ENCODE results near the gene USP32.

Gene USP32

DNA sequence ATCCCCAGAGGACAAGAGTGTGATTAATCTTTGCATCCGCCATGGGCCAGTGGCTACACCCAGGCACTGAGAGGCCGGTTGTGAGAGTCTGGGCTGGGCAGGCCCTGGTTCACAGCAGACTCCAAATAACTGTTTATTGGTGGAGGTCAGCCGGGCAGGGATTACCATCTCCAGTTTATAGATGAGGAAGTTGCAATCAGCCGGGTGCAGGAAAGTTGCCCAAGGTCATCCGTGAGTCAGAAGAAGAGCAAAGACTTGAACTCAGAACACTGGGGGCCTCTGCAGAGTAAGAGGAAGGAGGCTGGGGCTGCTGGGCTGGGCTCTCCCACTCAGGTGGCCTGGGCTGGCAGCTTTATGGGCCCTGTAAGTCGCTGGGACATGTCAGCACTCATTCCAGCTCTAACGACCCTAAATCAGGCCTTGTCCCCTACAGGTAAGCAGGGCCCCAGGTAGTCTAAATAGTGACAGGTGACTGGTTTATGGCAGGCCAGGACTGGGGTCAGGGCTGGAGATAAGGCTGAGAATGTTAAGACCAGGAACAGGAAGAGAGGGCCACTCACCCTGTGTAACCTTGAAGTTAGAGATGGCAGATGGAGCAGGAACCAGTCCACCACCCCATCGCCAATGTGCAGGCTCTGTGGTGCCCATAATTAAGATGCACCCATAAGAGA lies 244.2 kb downstream of the USP32 start:
- no peak for DNase-seq

GRCh38 chr17:60146206-60146605 lies 245.7 kb downstream of the USP32 start:
- no peak for DNase-seq

GRCh38 chr17:60145006-60145935 lies 246.7 kb downstream of the USP32 start:
- DNase-seq: no peak

DNA sequence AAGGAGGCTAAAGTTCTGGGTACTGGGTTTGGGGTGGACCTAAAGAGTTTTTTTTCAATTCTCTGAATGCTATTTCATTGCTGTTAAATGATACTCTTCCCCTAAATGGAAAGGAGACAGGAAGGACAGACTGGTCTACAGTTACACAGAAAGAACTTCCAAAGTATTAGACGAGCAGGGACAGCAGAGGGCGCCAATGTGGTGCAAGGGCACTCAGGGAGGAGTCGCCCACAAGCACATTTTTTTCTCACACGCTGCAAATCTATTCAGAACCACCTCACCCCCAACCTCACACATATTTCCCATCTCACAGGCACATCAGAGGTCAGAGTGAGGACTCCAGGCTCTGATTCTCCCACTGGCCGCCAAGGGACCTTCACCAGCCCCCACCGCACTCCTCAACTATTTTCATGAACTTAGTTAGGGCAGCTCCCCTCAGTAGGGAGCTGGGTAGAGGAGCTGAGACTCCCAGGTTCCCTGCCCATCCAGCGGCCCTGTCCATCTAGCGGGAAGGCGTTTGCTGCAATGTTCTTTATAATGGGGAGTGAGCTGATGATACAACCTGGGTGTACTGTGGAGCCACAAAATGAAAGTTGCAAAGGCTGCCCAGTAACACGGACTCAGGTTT lies 248.9 kb downstream of the USP32 start:
- peak; percentile 92 for DNase-seq

DNA sequence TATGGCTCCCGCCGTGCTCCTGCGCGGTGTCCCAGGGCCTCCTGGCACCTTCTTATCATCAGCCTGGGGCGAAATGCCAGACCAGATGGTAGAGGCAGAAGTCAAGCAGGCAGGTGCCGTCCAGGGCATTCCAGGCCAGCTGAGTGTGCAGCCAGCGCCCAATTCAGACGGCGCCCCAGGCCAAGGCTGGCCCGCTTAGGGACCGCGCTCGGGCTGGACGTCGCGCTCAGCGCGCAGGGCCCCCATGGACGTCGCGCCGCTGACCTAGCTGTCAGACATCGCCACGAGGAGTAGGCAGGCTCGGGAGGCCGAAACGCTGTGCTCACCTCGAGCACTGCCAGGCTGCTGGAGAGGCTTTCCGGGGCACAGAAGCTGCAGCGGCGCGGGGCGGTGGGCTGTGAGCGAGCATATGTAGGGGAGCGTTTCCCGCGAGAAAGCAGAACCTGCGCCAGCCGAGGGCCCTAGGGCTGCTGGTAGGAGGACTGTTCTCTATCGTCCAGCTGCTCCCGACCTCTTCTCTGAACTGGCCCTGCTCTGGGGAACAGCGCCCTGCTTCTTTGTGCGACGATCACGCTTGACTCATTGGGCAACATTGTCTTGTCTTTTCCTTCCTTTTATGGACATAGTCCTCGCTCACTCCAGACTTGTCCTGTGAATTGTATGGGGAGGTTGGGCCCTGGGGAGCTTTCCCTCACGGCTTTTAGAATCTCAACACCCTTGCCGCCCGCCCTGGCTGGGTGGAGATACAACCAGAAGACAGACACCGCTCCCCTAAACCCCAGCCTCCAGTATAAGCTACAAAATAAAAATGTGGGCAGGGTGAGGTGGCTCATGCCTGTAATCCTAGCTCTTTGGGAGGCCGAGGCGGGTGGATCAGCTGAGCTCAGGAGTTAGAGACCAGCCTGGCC lies 250.6 kb downstream of the USP32 start:
- DNase-seq: peak; percentile 54

DNA sequence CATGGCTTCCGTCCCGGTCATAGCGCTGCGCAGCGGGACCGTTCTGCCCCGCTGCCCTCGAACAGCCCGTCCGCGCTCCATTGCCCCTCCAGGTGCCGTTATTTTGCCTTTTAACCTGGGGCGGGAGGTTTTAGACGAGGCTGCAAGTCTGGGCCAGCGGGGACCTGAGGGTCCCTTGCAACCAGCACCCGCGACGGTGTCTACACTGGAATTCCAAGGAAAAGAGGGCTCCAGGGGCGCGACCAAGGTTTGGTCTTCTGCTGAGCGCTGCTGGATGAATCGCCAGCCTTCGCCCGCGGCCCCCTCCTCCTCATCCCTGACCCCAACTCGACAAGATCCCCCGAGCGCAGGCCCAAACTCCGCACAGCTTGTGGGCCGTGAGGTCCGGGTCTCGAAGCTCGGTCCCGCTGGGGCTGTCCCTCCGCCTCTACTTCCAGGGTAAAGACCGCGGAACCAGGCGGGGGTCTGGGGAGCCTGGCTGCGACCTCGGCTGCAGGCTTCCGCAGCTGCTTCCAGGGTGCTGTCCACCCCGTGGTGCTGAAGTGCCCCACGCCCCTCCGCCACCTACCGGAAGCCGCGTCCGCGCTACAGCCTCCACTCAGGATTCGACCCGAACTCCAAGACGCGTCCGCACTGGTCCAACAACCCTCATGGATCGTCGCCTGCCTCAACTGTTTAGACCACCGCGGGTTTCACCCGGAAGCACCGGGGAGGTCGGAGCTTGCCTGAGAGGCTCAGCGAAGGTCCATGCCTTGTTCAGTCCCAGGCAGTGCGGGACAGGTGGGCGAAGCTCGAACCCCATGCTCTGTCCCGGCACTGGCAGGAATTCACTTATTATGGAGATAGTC lies 252.3 kb downstream of the USP32 start:
- peak; percentile 61 for DNase-seq

DNA sequence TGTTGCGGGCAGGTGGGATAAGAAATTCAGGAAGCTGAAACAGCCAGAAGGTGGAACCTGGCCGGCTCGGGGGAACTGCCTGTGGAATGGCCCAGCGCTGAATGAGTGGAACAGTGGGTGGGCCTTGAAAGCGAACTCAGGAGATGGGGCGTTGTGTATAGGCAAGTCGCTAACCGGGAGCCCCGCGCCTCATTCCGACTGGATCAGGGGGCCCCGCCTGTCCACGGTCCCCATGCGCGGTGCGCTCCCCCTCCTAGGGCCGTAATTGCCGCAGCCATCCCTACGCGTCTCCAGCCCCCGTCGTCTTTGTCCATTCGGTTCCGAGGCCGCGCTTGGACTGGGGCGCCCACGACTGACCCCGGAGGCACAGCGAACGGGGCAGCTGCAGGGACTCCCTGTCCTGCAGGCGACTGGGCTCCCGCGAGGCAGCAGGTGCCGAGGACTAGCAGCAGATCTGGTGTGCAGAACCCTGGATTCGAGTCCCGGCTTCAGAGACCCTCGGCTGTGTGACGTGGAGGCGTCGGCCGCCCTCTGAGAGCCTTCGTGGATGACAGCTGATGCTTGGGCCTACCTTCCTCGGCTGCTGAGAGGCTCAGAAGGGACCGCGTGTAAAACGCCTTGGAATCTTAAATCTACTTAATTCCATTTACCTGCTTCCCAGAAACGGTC lies 253.0 kb downstream of the USP32 start:
- no peak for DNase-seq

DNA sequence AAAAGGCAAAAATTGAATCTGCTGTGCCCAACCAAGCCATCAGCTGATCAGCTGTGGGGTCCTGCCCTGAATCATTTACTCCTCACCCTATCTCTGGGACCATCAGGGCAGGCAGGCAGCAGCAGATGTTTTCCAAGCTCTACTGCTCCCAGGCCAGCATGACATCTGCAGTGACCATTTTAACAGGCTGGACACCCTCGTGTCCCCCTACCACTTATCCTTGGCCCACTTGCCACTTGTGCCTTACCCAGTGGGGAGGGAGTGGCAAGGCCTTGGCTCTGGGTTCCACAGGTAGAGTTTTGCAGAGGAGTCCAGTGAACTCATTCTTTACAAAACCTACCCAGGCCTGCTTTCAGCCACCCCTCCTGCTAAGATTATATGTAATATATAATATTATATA lies 254.2 kb downstream of the USP32 start:
- no peak for DNase-seq

DNA sequence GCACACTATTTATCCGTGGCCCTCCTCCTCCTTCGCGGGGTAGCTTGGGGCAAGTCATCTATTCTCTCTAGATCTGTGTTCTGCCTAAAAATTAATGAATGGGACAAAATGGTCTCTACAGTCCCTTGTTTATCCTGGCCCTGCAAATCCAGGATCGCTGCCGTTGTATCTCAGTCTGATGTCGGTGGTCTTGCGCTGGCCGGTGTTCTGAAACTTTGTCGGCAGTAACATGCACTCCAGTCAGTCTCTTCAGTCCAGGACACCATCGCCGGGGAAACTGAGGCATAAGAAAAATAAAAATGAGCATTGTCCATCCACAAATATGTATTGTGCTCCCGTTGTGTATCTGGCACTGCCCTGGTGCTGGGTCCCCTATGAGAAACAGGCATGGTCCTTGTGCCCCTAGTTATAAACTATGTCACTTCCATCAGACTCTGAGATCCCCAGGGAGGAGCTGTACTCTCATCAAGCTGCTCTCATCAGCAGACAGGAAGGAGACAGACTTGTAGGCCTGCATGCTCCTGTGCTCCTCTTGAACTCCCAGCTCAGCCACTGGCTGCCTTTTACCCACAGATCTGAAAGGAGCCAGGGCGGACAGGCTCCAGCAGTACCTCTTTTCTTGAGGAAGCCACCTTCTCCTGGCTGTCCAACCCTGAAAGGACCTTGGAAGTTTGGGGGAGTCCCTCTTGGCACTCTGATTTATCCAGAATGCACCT lies 255.8 kb downstream of the USP32 start:
- no peak for DNase-seq

- peak; percentile 93 for DNase-seq
Measured at GRCh38 chr17:60135151-60135950, 256.6 kb downstream of the USP32 start.

GRCh38 chr17:60134396-60135150 lies 257.4 kb downstream of the USP32 start:
- DNase-seq: peak; percentile 52

- DNase-seq: no peak
Measured at GRCh38 chr17:60130466-60130865, 261.5 kb downstream of the USP32 start.

DNA sequence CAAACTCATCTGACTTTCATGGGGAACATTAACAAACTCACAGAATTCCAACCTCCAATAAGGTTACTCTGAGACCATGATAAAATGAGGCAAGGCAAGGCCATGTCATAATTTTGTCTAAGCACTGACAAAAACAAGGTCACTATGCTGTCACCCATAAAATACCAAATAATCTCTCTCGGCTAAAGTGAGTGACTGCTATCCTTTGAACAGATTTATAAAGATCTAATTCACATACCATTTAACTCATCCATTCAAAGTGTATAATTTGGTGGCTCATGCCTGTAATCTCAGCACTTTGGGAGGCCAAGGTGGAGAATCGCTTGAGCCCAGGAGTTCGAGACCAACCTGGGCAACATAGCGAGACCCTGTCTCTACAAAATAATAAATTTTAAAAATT lies 262.8 kb downstream of the USP32 start:
- DNase-seq: no peak
